Peyer's patch (tissue), 4 donors: ENCODE results near the gene CATSPERD. TPM values are rescaled to one million over a fixed set of nuclear protein-coding genes. Genes with fewer than 3 reads are reported as not detected.

Experiments
- DNase-seq, 3 donors: peaks; one replicate each; pipeline ENCODE4 v3.0.0-alpha.2; 2017 to 2019
- H3K27ac ChIP-seq, 4 donors: fragments of 200-600 bp; sonication (generic); one replicate each; pipeline ENCODE4 v1.5.1; 2016 to 2019
- H3K27me3 ChIP-seq, 2 donors: fragments of 200-600 bp; sonication (generic); one replicate each; pipeline ENCODE4 v1.5.1; 2019
- H3K36me3 ChIP-seq, 3 donors: fragments of 200-600 bp; sonication (generic); one replicate each; pipeline ENCODE4 v1.5.1; 2016 to 2019
- H3K4me1 ChIP-seq, 4 donors: fragments of 200-600 bp; sonication (generic); one replicate each; pipeline ENCODE4 v1.5.1; 2016 to 2019
- H3K4me3 ChIP-seq, 4 donors: fragments of 200-600 bp; sonication (generic); 1 replicate in 3 of 4; 2 replicates in 1 of 4; pipeline ENCODE4 v1.5.1; 2016 to 2019; ENCODE audit warnings: mild to moderate bottlenecking in 1 of 4
- H3K9me3 ChIP-seq, 4 donors: fragments of 200-600 bp; sonication (generic); one replicate each; pipeline ENCODE4 v1.5.1; 2016 to 2019; ENCODE audit warnings: mild to moderate bottlenecking in 1 of 4
- CTCF ChIP-seq, 6 experiments: fragments of 450-650 bp in 4 of 6; fragments of 200-600 bp in 2 of 6; sonication (generic) in 1 of 6; IDR thresholded peaks; one replicate each; pipeline ENCODE4 v1.5.1; 2017 to 2019; ENCODE audit warnings: antibody characterized with exemption in 6 of 6, mild to moderate bottlenecking in 3 of 6, moderate library complexity in 1 of 6
- POLR2A ChIP-seq, 2 donors: fragments of 450-650 bp; IDR thresholded peaks; one replicate each; pipeline ENCODE4 v1.5.1; 2017; ENCODE audit warnings: antibody characterized with exemption in 2 of 2, mild to moderate bottlenecking in 2 of 2, moderate library complexity in 2 of 2
- total RNA-seq, 4 donors: library from RNA; depleted of rRNA; stranded (reverse); fragments of >200 nt; gene quantifications; one replicate each; pipeline ENCODE4 v1.1.0, GENCODE V29; 2016

The CATSPERD gene
- total RNA-seq, 4 donors from 2014 or later: not detected

DNA sequence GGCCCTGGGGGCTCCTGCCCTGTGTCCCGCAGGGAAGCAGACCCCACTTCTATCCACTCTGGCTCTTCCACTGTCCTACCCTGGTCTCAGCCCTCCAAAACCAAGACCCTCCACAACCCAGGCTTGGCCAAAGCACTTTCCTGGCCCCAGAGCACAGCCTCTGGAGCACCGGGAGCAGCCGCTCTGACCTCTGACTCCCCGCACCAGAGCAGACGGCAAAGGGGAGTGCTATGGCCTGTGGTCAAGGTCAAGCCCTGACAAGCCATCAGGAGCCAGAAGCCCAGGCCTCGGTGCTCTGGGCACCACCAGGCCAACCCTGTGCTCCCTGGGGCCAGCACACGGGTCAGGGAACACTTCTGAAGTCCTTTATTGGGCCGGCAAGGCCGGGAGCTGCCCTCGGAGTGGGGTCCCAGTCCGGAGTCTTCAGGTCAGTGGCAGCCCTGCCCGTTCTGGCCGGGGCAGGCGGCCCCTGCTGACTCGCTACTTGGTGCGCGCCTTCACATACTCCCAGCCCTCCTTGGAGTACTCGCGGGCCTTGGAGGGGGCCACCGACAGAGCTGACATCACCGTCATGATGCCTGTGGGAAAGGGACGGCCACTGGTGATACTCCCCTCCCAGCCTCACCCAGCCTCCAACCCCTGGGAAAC, 42.2 kb upstream of the CATSPERD start:
- no peak overlapping the region for H3K4me3 ChIP-seq
- TF ChIP-seq CTCF (IDR thresholded peaks at IDR 0.05) (no peak), POLR2A (IDR thresholded peaks at IDR 0.05) (no peak)
- H3K27me3 ChIP-seq: no peaks in the 10 kb centered on the region
- no peaks in the 10 kb centered on the region for H3K36me3 ChIP-seq
- H3K4me1 ChIP-seq: peaks cover 0 to 16% (median 10%) of the 10 kb centered on the region in 4 donors
- no peak overlapping the region for H3K27ac ChIP-seq
- no peaks in the 10 kb centered on the region for H3K9me3 ChIP-seq
- no peak for DNase-seq

DNA sequence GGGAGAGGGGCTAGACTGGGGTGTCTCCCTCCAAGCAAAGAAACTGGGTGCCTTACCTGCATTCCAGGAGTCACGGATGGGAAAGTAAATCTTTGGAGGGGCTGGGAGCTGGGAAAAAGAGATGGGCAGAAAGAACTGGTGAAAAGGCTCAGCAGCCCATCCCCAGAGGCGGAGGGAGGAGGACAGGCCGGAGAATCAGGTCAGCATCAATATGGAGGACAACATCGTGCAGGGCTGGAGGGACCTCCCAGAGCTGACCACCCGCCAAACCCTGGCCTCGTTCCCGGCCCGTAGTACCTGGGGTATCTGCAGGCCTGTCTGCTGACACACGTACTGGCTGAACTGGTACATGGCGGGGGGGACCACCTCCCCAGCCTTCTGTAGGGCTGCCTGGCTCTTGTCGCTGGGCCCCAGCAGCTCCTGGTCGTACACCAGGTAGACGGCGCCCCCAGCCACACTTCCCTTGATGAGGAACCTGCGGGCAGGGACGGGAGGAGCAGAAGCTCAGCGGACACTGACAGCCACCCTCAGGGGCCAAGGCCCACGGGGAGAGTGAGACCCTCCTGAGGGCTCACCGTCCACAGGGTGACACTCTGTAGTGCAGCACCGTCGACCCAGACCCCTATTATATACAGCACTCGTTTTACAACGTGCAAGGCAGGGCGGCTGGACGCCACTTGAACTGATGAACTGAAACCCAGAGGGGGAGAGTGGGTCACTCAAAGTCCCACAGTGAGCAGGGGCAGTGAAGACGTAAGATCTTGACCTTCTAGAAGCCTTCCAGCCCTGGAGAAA, 41.0 kb upstream of the CATSPERD start:
- no peaks in the 10 kb centered on the region for H3K27me3 ChIP-seq
- peak overlapping the region; percentile 79 to 98 (median 89) for H3K4me3 ChIP-seq
- peaks cover 0 to 16% (median 10%) of the 10 kb centered on the region in 4 donors for H3K4me1 ChIP-seq
- H3K36me3 ChIP-seq: no peaks in the 10 kb centered on the region
- DNase-seq: peak in 1 of 3 donors; percentile 53
- no peaks in the 10 kb centered on the region for H3K9me3 ChIP-seq
- H3K27ac ChIP-seq: peak overlapping the region; percentile 83 to 94 (median 93)
- TF ChIP-seq CTCF (IDR thresholded peaks at IDR 0.05): no peak

- TF ChIP-seq CTCF (IDR thresholded peaks at IDR 0.05) (peak in 1 of 6 experiments; percentile 13), POLR2A (IDR thresholded peaks at IDR 0.05) (no peak)
- H3K4me3 ChIP-seq: peak overlapping the region; percentile 79 to 98 (median 89)
- H3K36me3 ChIP-seq: no peaks in the 10 kb centered on the region
- no peaks in the 10 kb centered on the region for H3K9me3 ChIP-seq
- H3K27ac ChIP-seq: peak overlapping the region; percentile 83 to 94 (median 93)
- H3K4me1 ChIP-seq: peaks cover 0 to 16% (median 10%) of the 10 kb centered on the region in 4 donors
- DNase-seq: peak in 2 of 3 donors; percentile 29 to 71
- H3K27me3 ChIP-seq: no peaks in the 10 kb centered on the region
Observed at GRCh38 chr19:5680084-5680436, 40.4 kb upstream of the CATSPERD start.

GRCh38 chr19:5680437-5681368, 39.7 kb upstream of the CATSPERD start, which contains the start of the genes HSD11B1L and MICOS13:
TSS of gene HSD11B1L (plus strand) at chr19:5681027. CDS start at chr19:5684833, 3,806 bp downstream.
TSS of gene MICOS13 (minus strand) at chr19:5680516. CDS start at chr19:5680486, 30 bp downstream.
- DNase-seq: peak; percentile 98 to 100 (median 99)

More at GRCh38 chr19:5680437-5681368, 39.7 kb upstream of the CATSPERD start, which contains the start of the genes HSD11B1L and MICOS13:
- TF ChIP-seq CTCF (IDR thresholded peaks at IDR 0.05) (peak in 1 of 6 experiments; percentile 1), POLR2A (IDR thresholded peaks at IDR 0.05) (peak; percentile 30 to 61)
- Histone ChIP-seq H3K4me3 (peak within 1 kb of the TSS; percentile 79 to 98 (median 89)), H3K9me3 (no peaks in the 10 kb centered on the region), H3K27me3 (no peaks in the 10 kb centered on the region), H3K4me1 (peaks cover 0 to 16% (median 10%) of the 10 kb centered on the region in 4 donors), H3K36me3 (no peaks in the 10 kb centered on the region), H3K27ac (peak within 1 kb of the TSS; percentile 83 to 94 (median 93))
